ENCODE data around the gene NSD2.
"Not testable (repeated sequence)": the region's sequence is repeated elsewhere in the genome, so short reads cannot be mapped to it uniquely, and the experiment has no call there.

NSD2 gene

DNA sequence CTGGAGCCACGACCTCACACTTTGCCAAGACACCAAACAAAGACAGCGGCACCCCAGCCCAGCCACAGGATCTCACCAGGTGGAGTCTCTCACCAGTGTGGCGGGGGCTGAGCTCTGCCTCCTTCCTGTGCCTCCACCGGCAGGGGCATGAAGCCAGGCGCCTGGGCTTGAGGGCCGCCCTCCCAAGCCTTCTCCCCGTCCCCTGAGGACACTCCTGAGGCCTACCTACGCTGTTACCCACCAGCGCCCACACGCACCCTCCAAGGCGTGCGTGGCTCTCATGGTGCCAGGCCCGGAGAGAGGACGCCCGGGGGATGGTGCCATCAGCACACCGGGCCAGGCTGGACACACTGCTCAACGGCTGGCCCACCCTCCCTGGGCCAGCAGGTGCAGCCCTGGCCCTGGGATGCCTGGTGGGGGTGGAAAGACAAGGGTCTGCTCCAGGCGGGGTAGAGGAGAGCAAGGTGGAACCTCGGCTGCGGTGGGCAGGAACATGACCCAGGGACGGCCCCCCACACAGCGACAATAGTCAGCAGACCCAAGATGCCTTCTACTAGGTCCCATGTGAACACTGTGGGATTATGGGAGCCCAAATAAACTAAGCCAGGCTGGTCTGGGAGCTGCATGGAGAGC lies 115.5 kb downstream of the NSD2 start:
- DNase-seq: no peak

DNA sequence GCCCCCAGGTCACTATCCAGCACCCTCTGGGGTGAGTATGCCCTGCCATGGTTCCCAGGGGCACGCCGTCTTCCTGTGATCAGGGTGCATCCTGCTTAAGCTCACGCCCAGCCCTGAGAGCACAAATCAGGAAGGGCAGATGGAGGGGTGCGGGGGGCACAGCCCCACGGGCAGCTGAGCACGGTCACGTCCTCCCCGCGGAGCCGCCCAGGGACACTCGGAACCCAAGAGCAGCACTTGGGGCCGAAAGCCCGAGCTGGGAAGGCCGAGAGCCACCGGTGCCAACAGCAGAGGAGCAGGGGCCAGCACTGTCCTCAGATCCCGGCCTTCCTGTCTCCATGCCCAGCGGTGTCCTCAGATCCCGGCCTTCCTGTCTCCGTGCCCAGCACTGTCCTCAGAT lies 116.1 kb downstream of the NSD2 start:
- DNase-seq: no peak

DNA sequence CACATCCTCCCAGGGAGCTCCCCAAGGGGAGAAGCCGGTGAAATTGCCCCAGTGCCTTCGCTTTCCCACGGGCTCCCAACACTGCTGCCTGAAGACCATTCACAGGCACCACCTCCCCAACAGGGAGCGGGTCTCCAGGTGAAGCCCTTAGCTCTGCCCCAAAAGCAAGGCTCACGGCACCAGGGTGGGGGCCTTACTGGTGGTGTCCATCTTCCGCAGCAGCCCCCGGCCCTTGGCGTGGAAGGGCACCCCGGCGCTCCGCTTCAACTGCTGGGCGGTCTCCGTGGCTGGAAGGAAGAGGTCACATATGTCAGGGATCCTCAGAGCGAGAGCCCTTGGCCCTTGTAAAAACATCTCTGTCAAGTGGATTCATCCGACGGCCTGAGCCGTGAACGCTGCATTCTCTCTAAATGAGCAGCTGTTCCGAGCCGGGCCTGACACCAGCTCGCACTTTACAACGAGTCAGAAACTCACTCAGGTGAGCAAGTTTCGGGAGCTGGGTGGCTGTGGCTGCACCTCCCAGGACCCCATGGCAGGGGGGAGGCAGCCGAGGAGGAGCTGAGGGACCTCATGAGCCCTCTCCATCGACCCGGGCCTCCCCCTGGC lies 116.6 kb downstream of the NSD2 start:
- no peak for DNase-seq

DNA sequence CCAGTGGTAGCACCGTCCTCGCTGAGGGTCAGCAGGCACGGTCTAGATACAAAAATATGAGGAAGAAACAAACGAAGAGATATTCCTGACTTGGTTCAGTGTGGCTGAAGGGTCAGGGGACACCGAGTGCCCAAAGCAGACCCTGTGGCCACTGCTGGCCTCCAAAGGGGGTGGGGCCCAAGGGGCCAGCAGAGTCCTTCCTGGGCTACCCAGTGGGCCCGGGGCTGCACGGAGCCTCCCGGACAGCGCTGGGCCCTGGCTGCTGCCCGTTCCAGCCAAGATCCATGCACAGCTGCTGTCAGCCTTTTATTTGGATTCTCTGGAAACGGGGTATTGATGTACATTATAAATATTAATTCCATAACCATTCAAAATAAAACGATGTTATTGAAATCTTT lies 117.1 kb downstream of the NSD2 start:
- DNase-seq: no peak

DNA sequence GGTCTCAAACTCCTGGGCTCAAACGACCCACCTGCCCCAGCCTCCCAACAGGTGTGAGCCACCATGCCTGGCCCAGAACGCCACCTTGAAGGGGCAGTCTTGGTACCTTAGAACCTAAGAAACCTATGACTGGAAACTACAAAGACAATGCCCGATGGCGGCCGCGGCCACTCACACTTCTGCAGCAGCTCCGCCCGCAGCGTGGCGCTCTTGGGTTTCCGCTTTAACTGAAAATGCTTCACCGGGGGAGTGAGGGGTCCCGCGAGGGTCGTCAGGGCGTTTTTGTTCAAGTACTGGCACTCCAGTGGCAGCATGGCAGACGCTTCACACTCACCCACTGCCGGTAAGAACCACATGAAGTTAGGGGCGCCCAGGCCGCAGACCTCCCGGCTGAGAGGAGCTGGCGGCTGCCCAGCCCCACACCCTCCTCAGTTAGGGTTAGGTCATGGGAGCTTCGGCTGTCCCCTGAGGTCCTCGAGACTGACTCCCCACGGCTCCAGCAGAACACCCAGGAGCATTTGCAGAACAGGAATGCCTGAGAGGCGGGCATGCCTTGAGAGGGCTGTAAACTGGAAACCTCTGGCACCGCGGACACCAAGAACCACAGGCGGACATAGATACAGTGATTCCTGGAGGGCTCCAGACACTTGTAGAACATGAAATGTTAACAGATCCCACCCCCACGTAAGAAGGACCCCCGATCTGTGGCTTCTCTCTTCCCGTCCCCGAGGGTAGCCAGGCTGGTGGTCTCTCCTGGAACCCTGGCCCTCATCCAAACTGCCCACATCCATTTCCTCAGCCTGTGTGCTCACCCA lies 118.5 kb downstream of the NSD2 start:
- no peak for DNase-seq

DNA sequence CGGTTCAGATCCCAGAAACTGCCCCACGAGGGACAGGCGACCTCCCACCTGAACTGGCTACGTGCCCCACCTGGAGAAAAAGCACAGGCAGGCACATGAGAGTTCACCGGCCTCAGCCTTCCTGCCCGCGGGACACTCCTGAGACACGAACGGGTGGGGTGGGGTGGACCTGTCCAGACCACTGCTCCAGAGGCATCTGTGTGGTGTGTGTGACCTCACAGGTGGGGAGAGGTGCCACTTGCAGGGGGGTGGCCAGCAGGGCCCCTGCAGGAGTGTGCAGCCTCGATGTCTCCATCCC lies 119.1 kb downstream of the NSD2 start:
- DNase-seq: no peak

DNA sequence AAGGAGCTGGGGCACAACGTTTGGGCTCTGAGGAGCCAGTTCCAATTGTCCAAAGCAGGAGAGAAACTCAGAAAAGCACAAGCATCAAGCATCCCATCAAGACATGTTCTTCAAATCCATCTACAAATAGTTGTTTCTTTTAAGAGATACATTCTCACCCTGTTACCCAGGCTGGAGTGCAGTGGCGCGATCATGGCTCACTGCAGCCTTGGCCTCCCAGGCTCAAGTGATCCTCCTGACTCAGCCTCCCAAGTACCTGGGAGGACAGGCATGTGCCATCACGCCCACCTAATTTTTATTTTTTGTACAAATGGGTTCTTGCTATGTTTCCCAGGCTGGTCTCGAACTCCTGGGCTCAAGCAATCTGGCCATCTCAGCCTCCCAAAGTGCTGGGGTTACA lies 119.5 kb downstream of the NSD2 start:
- no peak for DNase-seq

DNA sequence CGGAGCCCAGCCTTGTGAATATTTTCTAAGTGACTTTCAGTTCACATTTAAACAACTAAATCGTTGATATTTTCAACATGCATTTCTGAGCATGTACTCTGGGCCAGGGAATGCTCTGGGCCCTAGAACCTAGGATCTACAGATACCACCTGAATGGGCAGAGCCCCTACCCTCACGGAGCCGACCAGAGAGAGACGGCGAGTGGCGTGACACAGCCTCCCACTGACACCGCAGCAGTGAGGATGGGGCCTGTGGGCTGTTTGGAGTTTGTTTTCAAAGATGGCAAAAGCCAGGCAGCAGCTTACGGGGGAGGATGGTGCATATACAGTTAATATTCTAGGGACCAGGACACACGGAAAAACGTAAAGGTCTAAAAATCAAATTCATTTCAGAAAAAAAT lies 119.9 kb downstream of the NSD2 start:
- DNase-seq: no peak

DNA sequence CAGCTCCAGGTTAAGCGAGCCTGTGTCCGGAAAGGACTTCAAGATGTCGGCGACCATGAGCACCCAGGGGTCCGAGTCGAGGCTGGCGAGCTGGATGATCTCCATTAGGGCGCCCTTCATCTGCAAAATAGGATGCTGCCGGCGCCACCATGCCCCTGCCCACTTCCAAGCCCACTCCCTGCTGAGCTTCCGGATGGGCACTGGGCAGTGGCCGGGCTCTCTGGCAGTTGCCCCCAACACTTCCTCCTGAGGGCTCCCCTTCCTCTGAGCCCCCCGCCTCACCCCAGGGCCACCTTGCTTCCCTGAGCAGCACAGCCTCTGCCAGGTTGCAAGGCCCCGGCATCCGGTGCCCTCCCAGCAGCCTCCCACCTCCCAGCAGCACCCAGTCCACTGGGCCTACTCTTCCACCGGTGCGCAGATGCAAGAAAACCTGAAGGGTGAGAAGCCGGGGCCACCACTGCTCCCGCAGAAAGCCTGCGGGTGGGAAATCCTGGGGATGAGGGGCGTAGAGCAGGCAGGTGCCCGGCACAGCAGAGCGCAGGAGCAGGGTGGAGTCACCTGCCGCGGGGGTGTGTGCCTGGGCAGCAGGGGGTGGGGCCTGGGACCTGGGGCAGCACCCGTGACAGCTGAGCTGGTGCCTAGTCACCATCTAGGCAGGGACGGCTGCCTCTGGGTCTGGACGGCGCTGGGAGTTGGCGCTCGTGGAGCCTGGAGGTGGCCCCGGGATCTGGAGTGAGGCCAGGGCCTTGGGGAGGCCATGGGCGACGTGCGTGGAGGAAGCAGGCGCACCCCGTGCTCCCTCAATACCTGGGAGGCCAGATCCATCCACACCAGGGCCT lies 120.6 kb downstream of the NSD2 start:
- DNase-seq: peak in 1 of 2 donors; percentile 7

DNA sequence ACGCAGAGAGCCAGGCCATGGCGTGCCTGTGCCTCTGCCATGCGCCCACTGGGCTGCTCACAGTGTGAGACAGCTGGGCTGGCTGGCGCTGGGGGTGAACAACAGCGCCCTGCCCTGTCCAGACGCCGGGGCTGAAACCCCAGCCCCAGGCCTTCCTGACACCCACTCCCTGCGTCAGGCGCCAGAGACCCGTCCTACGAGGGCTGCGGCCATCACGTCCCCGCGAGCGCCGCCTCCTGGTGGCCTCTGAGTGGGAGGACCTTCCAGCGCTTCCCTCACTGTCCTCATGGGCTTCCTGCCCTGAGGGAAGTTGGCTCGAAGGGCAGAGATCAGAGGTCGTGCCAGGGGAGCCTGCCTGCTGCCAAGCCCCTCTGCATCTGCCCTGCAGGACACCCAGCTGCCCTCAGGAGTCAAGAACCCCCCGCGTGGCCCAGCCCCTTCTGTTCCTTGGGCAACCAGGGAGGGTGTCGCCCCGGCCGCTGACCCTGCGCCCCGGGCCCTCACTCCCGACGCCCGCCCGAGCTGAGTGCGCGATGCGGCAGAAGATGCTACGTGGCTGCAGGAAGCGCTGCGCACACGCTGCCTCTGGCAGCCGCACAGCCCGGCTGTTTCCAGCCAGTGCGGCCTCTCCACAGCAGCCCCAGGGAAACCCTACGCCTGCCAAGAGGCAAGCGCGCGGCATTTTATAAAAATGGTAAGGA lies 121.4 kb downstream of the NSD2 start:
- peak in 1 of 2 donors; percentile 4 for DNase-seq

DNA sequence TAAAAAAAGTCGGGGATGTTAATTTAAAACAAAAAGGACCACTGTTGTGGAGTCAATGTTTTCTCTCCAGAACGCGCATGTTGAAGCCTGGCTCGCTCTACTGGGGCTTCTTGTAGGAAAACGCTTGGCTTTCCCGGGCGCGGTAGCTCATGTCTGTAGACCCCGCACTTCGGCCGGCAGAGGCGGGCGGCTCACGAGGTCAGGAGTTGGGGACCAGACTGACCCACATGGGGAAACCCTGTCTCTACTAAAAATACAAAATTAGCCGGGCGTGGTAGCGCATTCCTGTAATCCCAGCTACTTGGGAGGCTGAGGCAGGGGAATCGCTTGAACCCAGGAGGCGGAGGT lies 122.0 kb downstream of the NSD2 start:
- DNase-seq: peak in 1 of 2 donors; percentile 5

DNA sequence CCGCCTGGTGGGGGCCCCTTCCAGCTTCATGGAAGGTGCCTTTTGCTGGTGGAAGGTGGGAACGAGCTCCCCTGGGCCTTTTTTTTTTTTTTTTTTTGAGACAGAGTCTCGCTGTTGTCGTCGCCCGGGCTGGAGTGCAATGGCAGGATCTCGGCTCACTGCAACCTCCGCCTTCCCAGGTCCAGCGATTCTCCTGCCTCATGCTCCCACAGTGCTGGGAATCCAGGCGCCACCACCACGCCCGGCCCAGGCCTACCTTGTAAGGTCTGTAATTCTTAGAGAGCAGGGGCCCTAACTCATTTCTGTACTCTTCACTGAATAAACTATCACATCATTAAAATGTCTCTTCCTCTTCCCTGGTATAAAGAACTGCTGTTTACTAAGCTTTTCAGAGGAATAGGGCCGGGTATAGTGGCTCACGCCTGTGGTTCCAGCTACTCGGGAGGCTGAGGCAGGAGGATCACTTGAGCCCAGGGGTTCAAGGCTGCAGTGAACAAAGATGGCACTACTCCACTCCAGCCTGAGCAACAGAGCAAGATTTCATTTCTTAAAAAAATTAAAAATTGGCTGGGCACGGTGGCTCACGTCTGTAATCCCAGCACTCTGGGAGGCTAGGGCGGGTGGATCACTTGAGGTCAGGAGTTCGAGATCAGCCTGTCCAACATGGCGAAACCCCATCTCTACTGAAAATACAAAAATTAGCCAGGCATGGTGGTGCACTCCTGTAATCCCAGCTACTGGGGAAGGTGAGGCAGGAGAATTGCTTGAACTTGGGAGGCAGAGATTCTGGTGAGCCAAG lies 122.7 kb downstream of the NSD2 start:
- DNase-seq: peak in 1 of 2 donors; percentile 8

DNA sequence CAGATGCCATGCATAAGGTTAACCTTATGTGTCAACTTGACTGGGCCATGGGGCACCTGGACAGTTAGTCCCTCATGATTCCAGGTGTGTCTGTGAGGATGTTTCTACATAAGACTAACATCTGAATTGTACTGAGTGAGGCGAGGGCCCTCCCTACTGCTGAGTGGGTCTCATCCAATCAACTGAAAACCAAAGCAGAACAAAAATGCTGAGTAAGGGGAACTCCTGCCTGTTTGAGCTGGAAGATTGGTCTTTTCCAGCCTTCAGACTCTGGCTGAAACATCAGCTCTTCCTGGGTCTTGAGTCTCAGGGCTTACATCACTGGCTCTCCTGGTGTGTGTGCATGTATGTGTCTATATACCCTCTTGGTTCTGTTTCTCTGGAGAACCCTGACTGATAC lies 123.7 kb downstream of the NSD2 start:
- no peak for DNase-seq

DNA sequence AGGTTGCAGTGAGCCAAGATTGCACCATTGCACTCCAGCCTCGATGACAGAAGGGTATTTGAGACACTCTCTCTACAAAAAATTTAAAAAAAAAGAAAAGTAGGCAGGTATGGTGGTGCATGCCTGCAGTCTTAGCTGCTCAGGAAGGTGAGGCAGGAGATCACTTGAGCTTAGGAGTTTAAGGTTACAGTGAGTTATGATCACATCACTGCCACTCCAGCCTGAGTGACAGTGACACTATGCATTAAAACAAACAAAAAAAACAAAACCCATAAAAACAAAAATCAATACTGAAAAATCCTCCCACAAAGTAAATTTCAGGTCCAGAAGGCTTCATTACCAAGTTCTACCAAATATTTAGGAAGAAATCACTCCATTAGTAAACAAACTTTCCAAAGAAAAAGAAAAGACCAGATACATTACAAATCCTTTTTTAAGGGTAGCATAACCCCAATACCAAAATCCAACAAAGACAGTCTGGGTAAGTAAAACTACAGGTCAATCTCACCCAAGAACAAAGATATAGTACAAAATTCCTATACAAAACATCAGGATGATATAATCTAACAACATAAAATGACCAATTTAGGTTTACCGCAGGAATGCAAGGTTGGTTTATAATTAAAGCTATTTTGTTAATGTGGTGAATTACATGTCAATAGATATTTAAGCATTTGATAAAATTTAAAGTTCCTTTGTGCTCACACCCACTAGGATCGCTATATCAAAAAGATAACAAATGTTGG lies 125.8 kb downstream of the NSD2 start:
- no peak for DNase-seq

DNA sequence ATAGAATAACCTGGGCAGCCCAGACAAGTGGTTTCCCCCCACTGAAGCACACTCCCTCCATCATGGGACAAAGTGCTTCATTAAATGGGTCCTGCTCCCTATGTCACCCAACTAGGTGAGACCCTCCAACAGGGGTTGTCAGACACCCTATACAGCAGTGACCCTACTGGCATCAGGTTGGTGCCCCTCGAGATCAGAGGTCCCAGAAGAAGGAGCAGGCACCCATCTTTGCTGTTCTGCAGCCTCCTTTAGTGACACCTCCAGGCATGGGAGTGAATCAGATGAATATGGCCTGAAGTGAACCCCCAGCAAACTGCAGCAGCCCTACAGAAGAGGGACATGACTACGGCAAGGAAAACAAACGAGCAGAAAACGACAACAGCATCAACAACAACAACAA lies 126.5 kb downstream of the NSD2 start:
- DNase-seq: no peak

DNA sequence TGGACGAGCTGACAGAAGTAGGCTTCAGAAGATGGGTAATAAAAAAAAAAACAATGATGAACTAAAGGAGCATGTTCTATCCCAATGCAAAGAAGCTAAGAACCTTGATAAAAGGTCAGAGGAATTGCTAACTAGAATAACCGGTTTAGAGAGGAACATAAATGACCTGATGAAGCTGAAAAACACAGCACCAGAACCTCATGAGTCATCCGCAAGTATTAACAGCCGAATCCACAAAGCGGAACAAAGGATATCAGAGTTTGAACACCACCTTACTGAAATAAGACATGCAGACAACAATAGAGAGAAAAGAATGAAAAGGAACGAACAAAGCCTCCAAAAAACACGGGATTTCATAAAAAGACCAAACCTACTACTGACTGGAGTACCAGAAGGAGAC lies 127.1 kb downstream of the NSD2 start:
- DNase-seq: no peak

DNA sequence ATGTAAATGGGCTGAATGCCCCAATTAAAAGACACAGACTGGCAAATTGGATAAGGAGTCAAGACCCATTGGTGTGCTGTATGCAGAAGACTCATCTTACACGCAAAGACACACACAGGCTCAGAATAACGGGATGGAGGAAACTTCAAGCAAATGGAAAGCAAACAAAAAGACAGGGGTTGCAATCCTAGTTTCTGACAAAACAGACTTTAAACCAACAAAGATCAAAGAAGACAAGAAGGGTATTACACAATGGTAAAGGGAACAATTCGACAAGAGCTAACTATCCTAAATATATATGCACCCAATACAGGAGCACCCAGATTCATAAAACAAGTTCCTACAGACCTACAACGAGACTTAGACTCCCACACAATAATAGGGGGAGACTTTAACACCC lies 128.1 kb downstream of the NSD2 start:
- DNase-seq: not testable (repeated sequence)

DNA sequence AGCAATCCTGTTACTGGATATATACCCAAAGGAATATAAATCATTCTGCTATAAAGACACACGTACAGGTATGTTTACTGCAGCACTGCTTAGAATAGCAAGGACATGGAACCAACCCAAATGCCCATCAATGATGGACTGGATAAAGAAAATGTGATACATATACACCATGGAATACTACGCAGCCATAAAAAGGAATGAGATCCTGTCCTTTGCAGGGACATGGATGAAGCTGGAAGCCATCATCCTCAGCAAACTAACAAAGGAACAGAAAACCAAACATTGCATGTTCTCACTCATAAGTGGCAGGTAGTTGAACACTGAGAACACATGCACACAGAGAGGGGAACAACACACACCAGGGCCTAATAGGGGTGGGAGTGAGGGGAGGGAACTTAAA lies 132.2 kb downstream of the NSD2 start:
- not testable (repeated sequence) for DNase-seq

DNA sequence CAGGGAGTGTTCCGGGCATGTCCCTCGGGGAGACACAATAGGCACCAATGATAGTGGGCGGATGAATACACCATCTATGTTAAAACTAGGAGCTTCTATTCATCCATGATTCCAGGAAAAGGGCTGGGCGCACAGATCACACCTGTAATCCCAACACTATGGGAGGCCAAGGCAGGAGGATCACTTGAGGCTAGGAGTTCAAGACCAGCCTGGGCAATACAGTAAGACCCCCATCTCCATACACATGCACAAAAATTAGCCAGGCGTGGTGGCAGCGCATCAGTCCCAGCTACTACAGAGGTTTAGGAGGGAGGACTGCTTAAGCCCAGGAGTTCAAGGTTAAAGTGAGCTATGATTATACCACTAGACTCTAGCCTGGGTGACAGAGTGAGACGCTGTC lies 135.2 kb downstream of the NSD2 start:
- no peak for DNase-seq

DNA sequence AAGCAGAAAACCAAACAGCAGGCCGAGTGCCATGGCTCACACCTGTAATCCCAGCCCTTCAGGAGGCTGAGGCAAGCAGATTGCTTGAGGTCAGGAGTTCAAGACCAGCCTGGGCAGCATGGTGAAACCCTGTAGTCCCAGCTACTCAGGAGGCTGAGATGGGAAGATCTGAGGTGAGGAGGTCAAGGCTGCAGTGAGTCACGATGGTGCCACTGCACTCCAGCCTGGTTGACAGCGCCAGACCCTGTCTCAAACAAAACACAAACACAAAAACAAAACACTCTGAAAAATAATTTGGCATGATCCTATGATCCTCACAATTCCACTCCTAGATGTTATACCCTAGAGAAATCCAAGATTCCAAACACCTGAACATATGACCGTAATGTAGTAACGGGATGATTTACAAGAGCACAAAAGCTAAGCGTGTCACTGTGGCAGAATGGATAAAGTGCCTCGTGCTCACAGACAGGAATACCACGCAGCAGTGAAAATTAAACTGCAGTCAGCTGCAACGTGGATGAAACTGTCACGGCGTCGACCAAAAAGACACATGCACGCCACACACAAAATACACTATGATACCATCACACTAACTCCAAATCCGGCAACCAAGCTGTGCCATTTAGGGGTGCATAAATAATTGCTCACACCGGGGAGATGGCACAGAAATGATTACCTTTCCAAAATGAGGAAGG lies 135.9 kb downstream of the NSD2 start:
- DNase-seq: no peak

All from CD4-positive, alpha-beta T cell treated with Interleukin-4 for 1 hour (primary cell).